ENCODE results near the gene NNAT.
A peak's percentile ranks its signal among the peaks of the same experiment; 100 is the strongest.

The NNAT gene

DNA sequence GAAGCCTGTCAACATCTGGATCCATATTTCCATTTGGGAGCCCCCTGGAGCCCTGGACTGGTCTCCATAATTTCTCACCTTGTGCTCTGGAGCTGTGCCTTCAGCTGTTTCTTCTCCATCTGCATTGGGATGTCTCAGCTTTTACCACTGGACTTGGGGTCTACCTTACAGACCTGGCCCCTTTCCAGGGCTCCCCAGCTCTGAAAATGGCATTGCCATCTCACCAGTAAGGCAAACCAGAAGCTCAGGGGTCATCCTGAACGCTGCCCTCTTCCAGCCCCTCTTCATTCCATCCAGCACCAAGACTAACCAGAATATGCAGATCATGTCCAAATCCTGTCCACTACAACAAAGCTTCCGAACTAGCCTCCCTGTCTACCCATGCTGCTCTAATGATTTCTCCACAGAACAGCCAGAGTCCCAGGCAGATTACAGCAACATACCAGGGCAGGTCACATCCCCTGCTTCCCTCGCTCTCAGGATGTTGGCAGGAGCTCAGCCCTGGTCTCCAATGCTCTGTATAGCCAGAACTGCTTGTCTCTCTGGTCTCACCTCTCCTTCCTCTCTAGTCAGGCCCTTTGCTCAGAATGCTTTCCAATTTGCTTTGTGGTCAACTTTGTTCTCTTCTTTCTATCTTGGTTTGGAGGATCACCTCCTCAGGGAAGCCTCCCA is 17.7 kb upstream of the NNAT start:
- DNase-seq, result no peak

DNA sequence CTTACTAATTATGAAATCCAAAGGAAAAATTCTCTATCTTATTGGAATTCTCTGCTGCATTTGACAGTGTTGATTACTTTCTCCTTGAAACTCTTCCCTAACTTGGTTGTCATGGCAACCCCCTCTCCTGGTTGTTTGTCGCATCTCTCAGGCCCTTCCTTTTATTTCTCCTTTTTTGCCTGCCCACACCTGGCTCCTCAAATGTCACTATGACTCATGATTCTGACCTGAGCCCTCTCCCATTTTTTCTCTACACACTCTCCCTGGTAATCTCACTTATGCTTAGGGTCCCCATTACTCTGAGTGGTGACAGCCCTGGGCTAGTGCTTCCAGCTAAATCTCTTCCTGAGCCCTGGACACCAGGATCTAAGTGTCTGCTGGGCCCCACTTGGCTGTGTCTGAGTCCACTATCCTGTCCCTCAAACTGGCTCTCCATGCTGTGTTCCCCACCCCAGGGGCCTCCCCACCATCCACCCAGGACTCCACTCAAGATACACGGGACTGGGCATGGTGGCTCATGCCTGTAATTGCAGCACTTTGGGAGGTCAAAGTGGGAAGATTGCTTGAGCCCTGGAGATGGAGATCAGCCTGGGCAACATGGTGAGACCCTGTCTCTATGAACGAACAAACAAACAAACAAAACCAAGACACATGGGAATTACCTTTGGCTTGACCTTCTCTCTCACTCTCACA is 16.5 kb upstream of the NNAT start:
- DNase-seq, result no peak

DNA sequence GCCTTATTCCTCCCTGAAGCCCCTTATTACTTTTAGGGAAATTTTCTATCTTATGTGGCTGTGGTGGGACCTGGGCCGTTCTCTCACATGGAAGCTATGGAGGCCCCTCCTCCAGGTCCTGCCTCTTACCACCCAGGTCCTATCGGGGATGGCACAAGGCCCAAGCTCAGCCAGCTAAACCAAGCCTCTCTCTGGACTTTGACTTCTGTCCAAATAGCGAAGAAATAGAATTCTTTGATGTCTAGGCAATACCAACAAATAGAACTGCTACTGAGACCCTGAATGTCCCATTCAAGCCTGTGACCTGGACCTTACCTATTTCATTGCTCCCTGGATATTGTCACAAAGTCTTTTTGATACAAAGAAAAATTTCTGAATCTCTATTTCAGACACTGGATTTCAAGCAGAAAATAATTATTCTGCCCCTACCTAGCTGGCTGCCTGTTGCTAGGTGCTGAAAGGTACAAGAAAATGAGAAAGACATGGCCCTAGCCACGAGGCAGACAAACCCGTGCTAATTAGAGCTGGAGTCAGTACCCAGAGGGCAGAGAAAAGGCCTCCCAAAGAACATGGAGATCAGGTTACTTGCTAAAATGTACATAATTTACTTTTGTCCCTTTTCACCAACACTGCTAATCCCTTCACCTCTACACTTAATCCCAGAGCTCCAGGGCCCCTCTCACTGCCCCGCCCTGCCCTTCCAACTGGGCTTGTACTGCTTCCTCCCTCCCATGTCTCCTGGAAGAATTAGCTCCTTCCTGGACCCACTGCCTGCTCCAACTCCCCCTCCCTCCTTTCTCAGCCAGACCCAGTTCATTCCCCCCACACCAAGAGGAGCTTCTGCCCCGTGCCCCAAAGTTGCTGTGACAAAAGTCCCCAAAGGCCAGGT is 15.5 kb upstream of the NNAT start:
- no peak for DNase-seq

DNA sequence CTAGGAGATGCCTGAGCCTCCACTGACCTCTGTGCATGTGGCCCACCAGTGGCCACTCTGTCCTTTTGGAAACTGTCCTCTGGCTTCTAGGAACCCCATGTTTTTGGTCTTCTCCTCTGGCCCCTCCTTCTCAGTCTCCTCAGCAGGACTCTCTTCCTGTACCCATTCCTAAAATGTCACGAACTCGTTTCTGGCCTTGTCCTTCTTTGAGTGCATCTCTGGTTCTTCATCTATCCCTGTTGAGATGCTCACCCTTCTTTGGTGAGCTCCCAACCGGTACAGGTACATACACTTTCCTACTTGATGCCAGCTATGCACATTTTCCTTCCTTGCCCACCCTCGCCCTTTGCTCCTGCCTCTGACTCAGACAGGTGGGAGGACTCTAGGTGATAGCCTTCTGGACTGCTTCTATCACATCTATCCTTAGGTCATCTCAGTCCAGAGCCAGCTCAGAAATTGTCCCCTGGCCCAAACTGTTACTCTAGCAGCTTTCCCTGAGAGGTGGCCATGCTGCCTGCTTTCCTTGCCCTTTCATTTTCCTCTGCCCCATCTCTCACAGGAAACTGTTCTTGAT is 14.8 kb upstream of the NNAT start:
- no peak for DNase-seq

DNA sequence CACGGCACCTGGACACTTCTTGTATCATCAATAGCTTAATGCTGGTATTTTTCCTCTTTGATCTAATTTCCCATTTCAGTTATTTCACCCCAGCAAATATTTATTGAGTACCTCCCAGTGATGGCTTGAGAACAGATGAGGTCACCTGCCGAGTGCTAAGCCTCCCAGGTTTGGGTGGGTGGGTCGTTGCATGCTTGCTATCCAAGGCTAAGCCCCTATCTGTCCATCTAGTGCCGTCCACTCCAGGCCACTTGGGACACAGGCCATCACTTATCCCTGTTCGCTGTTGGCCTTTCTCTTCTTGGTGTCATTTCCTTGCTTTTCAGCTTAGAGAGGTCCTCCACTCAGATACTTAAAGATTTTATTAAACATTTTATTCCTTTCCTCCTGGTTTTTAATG is 10.8 kb upstream of the NNAT start:
- DNase-seq, result no peak

DNA sequence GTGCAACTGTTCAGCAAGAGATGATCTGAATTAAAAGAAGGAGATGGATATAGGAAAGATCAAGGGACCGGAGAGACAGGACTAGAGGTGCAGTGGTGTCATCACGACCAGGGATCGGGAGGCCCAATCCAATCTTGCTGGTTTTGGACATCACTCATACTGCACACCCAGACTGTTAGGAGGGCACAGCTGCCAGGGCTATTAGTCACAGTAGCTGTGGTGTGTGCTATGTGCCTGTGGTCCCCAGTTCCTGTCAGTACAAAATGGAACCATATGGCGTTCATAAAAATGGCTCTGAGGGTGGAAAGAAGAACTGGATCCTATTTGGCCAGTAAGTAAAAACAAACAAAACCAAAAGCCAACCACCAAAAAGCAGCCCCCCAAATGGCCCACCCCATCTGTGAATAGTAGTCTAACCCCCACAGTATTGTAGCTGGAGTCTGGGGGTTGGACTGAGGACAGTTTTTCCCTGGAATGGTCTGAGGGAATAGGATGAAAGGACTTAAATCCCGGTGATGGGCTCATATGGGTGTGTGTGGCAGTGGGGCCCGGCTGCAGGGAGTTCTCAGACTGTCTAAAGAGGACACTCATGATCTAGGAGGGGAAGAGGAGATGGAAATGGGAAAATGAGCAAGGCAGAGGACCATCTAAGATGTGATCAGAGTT is 9.3 kb upstream of the NNAT start:
- no peak for DNase-seq

- DNase-seq, result no peak
These were observed 7.2 kb upstream of the NNAT start for GRCh38 chr20:37513779-37514359.

DNA sequence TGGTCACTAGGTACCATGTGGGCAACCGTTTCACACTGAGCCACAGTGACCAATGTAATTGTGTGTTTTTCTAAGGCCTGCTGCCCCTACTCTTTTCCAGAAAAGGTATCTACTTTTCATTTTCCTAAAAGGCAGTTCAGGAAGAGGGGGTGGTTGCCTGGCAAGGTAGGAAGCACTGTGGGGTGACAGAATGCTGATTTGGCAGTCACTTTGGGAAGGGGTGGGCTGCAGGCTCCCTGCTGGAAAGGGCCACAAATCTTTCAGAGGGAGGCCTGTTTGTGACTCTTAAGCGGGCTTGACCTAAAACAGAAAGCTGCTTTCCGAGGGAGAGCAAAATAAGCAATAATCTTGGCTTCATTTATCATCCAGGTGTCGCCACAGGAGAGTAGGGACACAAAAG is 5.2 kb upstream of the NNAT start:
- DNase-seq, result no peak

GRCh38 chr20:37516811-37517750 is 4.0 kb upstream of the NNAT start:
- no peak for DNase-seq

DNA sequence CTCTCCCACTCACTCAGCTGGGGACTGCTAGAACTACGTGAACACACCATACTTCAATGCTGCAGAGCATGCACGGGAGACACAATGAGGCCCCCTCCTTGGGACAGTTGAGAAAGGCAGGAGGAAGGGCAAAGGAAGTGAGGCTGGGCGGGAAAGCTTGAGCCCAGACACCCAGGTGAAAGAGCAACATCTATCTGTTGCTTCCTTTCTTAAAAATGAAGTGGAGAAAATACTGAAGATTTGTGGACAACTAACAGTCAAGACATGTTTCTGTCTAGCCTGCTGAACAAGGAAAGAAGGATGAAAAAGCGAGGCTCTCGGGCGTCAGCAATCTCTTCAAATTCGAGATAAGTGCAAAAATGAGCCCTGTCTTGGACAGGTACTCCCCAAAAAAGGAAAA is 3.0 kb upstream of the NNAT start:
- no peak for DNase-seq

DNA sequence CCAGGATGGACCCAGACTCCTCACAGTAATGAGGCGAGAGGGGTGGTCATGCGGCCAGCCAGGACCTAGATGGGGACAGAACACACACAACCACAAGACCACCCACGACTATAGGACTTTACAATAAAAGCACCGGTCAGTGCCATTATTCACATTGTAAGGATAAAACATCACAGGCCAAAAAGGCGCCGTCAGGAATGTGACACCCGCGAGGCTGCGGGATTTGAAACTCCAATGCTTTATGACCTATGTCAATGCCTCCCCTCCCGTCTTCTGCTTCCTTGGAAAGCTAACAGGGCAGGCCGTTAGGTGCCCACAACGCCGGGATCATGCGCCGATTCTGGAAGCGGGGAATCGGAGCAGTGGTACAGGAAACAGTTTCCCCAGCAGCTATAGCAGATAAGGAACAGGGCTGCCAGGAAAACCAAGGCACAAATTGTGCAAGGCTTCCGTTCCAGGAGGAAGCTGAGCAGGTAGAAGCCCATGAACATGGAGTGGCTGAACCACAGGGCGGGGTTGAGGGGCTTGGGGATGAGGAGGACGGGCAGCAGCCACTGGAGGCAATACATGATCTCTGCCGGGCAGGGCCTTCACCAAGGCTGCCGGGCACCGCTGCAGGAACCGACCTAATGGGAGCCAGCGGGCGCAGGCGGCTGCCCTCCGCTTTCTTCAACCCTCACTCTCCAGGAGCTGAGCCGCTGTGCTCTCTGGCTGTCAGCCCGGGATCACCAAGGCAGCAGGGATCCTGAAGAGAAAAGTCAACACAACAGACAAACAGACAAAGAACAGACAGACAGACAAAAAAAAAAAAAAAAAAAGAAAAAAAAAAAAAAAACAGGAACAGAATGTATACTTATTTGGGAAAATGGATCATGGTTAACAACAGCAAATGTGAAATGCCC is 2.2 kb upstream of the NNAT start:
- DNase-seq, result no peak

DNA sequence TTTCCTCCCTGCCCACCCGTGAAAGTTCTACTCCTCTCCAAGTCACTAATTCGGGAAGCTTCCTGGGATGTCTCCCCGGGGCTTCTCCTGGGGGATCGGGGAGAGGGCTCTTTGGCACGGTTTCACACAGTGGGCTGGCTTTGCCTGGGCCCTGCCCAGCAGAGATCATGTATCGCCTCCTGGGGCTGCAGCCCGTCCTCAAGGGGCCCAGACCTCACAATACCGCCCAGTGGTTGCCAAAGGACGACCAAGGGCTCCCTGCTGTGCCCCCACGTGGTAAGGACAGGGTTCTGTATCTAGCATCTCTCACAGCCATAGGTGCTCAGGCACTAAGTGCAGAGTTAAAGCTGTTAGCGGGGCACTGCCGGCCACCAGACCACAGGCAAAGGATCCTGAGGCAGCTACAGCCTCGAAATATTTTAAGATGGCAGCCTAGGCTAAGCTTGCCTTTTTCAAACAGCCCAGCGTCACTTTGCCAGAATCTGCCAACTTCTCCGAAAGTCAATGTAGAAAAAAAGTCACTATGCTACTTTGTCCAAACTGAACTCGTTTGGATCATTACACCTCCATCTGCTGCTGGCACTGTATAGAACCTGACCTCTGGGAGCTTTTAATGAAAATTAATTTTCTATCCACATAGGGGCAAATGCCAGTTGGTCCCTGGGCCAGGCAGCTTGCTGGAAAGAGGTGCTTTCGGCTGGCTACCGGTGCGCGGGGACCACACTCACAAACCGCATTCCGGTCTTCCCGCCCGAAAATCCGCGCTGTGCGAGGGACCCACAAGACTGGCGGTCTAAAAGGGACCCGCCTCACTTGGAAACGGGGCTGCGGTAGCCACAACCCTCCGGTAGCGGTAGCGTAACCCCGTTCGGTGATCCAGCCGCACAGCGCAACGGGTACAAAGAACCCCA is 1.3 kb upstream of the NNAT start:
- no peak for DNase-seq

DNA sequence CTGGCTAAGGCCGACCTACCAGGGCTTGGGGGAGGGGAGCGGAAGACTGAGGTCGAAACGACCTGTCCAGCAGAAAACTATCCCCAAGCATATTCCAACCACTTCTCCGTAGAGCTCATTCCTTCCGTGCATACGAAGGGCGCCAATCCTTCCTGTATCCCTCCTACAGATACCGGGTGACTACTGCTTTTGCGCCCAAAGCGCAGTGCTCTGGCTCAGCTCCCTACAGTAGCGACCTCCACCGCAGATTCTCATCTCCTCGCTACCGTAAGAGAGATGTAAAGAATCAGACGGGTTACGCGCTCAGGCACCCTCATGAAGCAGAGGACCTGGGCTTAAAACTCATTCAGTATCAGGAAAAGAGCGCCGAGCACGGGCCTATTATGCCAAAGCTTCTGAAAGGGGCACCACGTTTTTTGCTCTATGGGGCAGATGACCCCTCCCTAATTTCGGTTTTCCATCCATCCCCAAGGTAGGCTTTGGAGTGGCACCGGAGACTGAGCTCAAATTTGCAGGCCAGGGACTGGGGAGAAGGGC is 563 bp upstream of the NNAT start:
- peak in 1 of 3 donors; percentile 18 for DNase-seq

DNA sequence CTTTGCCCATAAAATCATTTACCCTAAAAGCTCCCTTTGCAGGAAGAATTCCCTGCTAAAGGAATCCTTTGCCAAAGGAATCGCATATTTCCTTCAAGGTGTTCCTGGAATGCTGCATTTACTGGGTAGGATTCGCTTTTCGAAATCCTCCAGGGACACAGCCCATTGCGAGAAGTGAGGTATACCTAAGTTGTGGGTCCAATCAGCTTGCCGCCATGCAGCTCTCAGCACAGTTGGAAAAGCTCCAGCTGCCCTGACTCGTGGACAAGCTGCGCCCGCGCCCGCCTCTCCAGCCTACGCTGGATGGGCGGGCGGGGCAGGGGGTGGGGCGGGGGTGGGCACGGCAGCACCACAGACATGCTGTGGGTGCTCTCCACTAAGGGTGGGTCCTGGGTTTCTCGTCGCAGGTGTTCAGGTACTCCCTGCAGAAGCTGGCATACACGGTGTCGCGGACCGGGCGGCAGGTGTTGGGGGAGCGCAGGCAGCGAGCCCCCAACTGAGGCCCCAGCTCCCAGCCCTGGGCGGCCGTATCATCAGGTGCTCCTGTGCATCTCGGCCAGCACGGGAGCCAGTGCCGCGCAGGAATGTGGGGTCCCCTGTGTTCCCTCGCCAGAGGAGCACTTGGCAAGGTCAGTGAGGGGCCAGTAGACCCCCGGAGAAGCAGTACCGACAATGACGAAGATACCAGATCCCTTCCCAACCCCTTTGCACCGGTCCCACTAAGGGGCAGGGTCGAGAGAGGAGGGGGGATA is 1.4 kb downstream of the NNAT start:
- DNase-seq, result no peak

DNA sequence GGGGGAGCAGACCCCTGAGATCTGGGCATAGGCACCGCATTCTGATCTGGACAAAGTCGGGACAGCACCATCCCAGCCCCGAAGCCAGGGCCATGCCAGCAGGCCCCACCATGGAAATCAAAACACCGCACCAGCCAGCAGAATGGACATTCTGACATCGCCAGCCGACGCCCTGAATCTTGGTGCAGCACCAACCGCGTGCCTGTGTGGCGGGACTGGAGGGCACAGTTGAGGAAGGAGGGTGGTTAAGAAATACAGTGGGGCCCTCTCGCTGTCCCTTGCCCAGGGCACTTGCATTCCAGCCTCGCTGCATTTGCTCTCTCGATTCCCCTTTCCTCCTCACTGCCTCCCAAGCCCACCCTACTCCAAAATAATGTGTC is 2.0 kb downstream of the NNAT start:
- no peak for DNase-seq

DNA sequence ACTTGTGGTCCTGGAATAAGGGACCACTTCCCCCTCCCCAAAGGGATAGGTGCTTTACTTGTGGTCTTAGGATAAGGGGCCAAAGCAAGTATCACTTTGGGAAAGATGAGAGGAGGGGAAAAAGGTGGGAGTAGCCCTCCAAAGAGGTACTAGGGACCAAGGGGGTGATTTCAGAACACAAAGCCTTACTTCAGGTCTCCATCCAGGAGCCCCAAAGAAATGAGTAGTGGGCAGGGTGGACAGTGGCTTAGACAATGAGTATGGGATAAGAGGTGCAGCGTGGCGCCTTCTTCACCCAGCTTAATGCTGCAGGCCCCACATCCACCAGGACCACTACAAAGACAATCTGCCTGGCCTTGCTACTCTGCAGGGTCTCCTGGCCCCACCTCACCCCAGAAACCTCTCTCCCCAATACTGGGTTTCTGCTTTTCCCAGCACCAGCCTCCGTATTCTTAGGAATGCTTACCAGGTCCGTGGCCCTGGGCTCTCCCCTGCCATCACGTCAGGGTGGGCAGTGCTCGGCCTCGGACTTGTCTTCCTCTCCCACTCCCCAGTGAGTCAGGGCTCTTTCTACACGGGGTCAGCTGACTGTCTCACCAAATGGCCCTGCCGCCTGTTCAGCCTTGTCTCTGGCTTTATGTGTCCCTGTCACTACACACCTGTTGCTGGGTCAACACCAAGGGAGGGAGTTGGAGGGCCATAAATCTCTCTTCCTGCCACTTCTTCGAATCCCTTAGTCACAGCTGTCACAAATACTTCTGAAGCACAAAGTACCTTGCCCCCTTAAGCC is 3.1 kb downstream of the NNAT start:
- no peak for DNase-seq

Measured in suppressor macrophage treated with lipopolysaccharide for 1 hour (primary cell).